ENCODE results near the gene TWSG1.

TWSG1 gene

GRCh38 chr18:9321017-9321452 lies 13.5 kb upstream of the TWSG1 start:
- 86 to 100% methylated on average over 1 of the region's 4 CpGs for WGBS, 2 experiments (ENCODE audit: insufficient coverage in 2 of 2)
- Histone ChIP-seq H3K4me1 (ENCODE audit: control insufficient read depth, insufficient read depth, low read length, poor library complexity, severe bottlenecking) (no peaks in the 10 kb centered on the region), H3K36me3 (ENCODE audit: control insufficient read depth, insufficient read depth, low read length) (no peaks in the 10 kb centered on the region), H3K9me3 (ENCODE audit: control insufficient read depth, low read length) (no peaks in the 10 kb centered on the region), H3K27ac (ENCODE audit: low read depth, low read length, severe bottlenecking) (no peak overlapping the region), H3K4me3 (ENCODE audit: extremely low read depth, insufficient read depth, low read length, poor library complexity, severe bottlenecking) (no peak overlapping the region)

- H3K27ac ChIP-seq (ENCODE audit: low read depth, low read length, severe bottlenecking), result no peak overlapping the region
- H3K4me1 ChIP-seq (ENCODE audit: control insufficient read depth, insufficient read depth, low read length, poor library complexity, severe bottlenecking), result no peaks in the 10 kb centered on the region
- WGBS, 2 experiments (ENCODE audit: insufficient coverage in 2 of 2), result 92 to 94% methylated on average over 3 of the region's 4 CpGs
- no peaks in the 10 kb centered on the region for H3K36me3 ChIP-seq (ENCODE audit: control insufficient read depth, insufficient read depth, low read length)
- no peaks in the 10 kb centered on the region for H3K9me3 ChIP-seq (ENCODE audit: control insufficient read depth, low read length)
- H3K4me3 ChIP-seq (ENCODE audit: extremely low read depth, insufficient read depth, low read length, poor library complexity, severe bottlenecking), result no peak overlapping the region
Observed at GRCh38 chr18:9321736-9322135, 12.8 kb upstream of the TWSG1 start.

- H3K4me1 ChIP-seq (ENCODE audit: control insufficient read depth, insufficient read depth, low read length, poor library complexity, severe bottlenecking), result no peaks in the 10 kb centered on the region
- H3K9me3 ChIP-seq (ENCODE audit: control insufficient read depth, low read length), result no peaks in the 10 kb centered on the region
- H3K36me3 ChIP-seq (ENCODE audit: control insufficient read depth, insufficient read depth, low read length), result no peaks in the 10 kb centered on the region
- 92 to 94% methylated on average over 2 of the region's 2 CpGs for WGBS, 2 experiments (ENCODE audit: insufficient coverage in 2 of 2)
- H3K4me3 ChIP-seq (ENCODE audit: extremely low read depth, insufficient read depth, low read length, poor library complexity, severe bottlenecking), result no peak overlapping the region
- H3K27ac ChIP-seq (ENCODE audit: low read depth, low read length, severe bottlenecking), result no peak overlapping the region
Observed at GRCh38 chr18:9322744-9323143, 11.8 kb upstream of the TWSG1 start.

- H3K4me1 ChIP-seq (ENCODE audit: control insufficient read depth, insufficient read depth, low read length, poor library complexity, severe bottlenecking), result no peaks in the 10 kb centered on the region
- no CpG with 5 or more reads among the region's 3 CpGs for WGBS, 2 experiments (ENCODE audit: insufficient coverage in 2 of 2)
- H3K36me3 ChIP-seq (ENCODE audit: control insufficient read depth, insufficient read depth, low read length), result no peaks in the 10 kb centered on the region
- H3K9me3 ChIP-seq (ENCODE audit: control insufficient read depth, low read length), result no peaks in the 10 kb centered on the region
- H3K4me3 ChIP-seq (ENCODE audit: extremely low read depth, insufficient read depth, low read length, poor library complexity, severe bottlenecking), result no peak overlapping the region
- no peak overlapping the region for H3K27ac ChIP-seq (ENCODE audit: low read depth, low read length, severe bottlenecking)
Observed at GRCh38 chr18:9323750-9324445, 10.7 kb upstream of the TWSG1 start.

- 80% methylated on average over 2 of the region's 2 CpGs; no CpG with 5 or more reads in 1 of the 2 experiments for WGBS, 2 experiments (ENCODE audit: insufficient coverage in 2 of 2)
- H3K9me3 ChIP-seq (ENCODE audit: control insufficient read depth, low read length), result no peaks in the 10 kb centered on the region
Observed at GRCh38 chr18:9325716-9326115, 8.9 kb upstream of the TWSG1 start.

GRCh38 chr18:9328776-9329175 lies 5.8 kb upstream of the TWSG1 start:
- no peaks in the 10 kb centered on the region for H3K36me3 ChIP-seq (ENCODE audit: control insufficient read depth, insufficient read depth, low read length)
- H3K27ac ChIP-seq (ENCODE audit: low read depth, low read length, severe bottlenecking), result no peak overlapping the region
- 100% methylated on average over 1 of the region's 2 CpGs for WGBS, 2 experiments (ENCODE audit: insufficient coverage in 2 of 2)
- no peak overlapping the region for H3K4me3 ChIP-seq (ENCODE audit: extremely low read depth, insufficient read depth, low read length, poor library complexity, severe bottlenecking)
- no peaks in the 10 kb centered on the region for H3K9me3 ChIP-seq (ENCODE audit: control insufficient read depth, low read length)
- H3K4me1 ChIP-seq (ENCODE audit: control insufficient read depth, insufficient read depth, low read length, poor library complexity, severe bottlenecking), result no peaks in the 10 kb centered on the region

More at GRCh38 chr18:9325716-9326115, 8.9 kb upstream of the TWSG1 start:
- Histone ChIP-seq H3K4me1 (ENCODE audit: control insufficient read depth, insufficient read depth, low read length, poor library complexity, severe bottlenecking) (no peaks in the 10 kb centered on the region), H3K36me3 (ENCODE audit: control insufficient read depth, insufficient read depth, low read length) (no peaks in the 10 kb centered on the region), H3K4me3 (ENCODE audit: extremely low read depth, insufficient read depth, low read length, poor library complexity, severe bottlenecking) (no peak overlapping the region), H3K27ac (ENCODE audit: low read depth, low read length, severe bottlenecking) (no peak overlapping the region)

- WGBS, 2 experiments (ENCODE audit: insufficient coverage in 2 of 2), result no CpG with 5 or more reads among the region's 1 CpG
- no peak overlapping the region for H3K4me3 ChIP-seq (ENCODE audit: extremely low read depth, insufficient read depth, low read length, poor library complexity, severe bottlenecking)
- no peaks in the 10 kb centered on the region for H3K9me3 ChIP-seq (ENCODE audit: control insufficient read depth, low read length)
- no peaks in the 10 kb centered on the region for H3K36me3 ChIP-seq (ENCODE audit: control insufficient read depth, insufficient read depth, low read length)
- H3K27ac ChIP-seq (ENCODE audit: low read depth, low read length, severe bottlenecking), result no peak overlapping the region
- H3K4me1 ChIP-seq (ENCODE audit: control insufficient read depth, insufficient read depth, low read length, poor library complexity, severe bottlenecking), result no peaks in the 10 kb centered on the region
Observed at GRCh38 chr18:9329471-9329870, 5.1 kb upstream of the TWSG1 start.

GRCh38 chr18:9330419-9330818 lies 4.2 kb upstream of the TWSG1 start:
- WGBS, 2 experiments (ENCODE audit: insufficient coverage in 2 of 2), result no CpG with 5 or more reads among the region's 3 CpGs
- no peaks in the 10 kb centered on the region for H3K36me3 ChIP-seq (ENCODE audit: control insufficient read depth, insufficient read depth, low read length)

GRCh38 chr18:9333441-9334328 lies 888 bp upstream of the TWSG1 start:
- Histone ChIP-seq H3K4me1 (ENCODE audit: control insufficient read depth, insufficient read depth, low read length, poor library complexity, severe bottlenecking) (peaks cover 7% of the 10 kb centered on the region), H3K27ac (ENCODE audit: low read depth, low read length, severe bottlenecking) (peak overlapping the region; percentile 58), H3K4me3 (ENCODE audit: extremely low read depth, insufficient read depth, low read length, poor library complexity, severe bottlenecking) (peak overlapping the region; percentile 73), H3K9me3 (ENCODE audit: control insufficient read depth, low read length) (no peaks in the 10 kb centered on the region), H3K36me3 (ENCODE audit: control insufficient read depth, insufficient read depth, low read length) (peaks cover 11% of the 10 kb centered on the region)
- 28 to 36% methylated on average over 44 to 46 of the region's 52 CpGs for WGBS, 2 experiments (ENCODE audit: insufficient coverage in 2 of 2)

More at GRCh38 chr18:9330419-9330818, 4.2 kb upstream of the TWSG1 start:
- Histone ChIP-seq H3K4me3 (ENCODE audit: extremely low read depth, insufficient read depth, low read length, poor library complexity, severe bottlenecking) (no peak overlapping the region), H3K27ac (ENCODE audit: low read depth, low read length, severe bottlenecking) (no peak overlapping the region), H3K4me1 (ENCODE audit: control insufficient read depth, insufficient read depth, low read length, poor library complexity, severe bottlenecking) (no peaks in the 10 kb centered on the region), H3K9me3 (ENCODE audit: control insufficient read depth, low read length) (no peaks in the 10 kb centered on the region)

- peaks cover 24% of the 10 kb centered on the region for H3K36me3 ChIP-seq (ENCODE audit: control insufficient read depth, insufficient read depth, low read length)
- H3K9me3 ChIP-seq (ENCODE audit: control insufficient read depth, low read length), result no peaks in the 10 kb centered on the region
- WGBS, 2 experiments (ENCODE audit: insufficient coverage in 2 of 2), result 3 to 5% methylated on average over 40 to 43 of the region's 55 CpGs
- peak overlapping the region; percentile 60 for H3K27ac ChIP-seq (ENCODE audit: low read depth, low read length, severe bottlenecking)
- peaks cover 7% of the 10 kb centered on the region for H3K4me1 ChIP-seq (ENCODE audit: control insufficient read depth, insufficient read depth, low read length, poor library complexity, severe bottlenecking)
- peak overlapping the region; percentile 73 for H3K4me3 ChIP-seq (ENCODE audit: extremely low read depth, insufficient read depth, low read length, poor library complexity, severe bottlenecking)
Observed at GRCh38 chr18:9334973-9335696, 562 bp downstream of the TWSG1 start.
